ENCODE data around the gene CMTM7.
"Not testable (repeated sequence)": the region's sequence is repeated elsewhere in the genome, so short reads cannot be mapped to it uniquely, and the experiment has no call there.

Gene CMTM7

GRCh38 chr3:32455609-32456428 is 64.2 kb downstream of the CMTM7 start:
- peak; percentile 40 for FAIRE-seq
- no peak for DNase-seq (ENCODE audit: insufficient read length, low spot score)

- no peak for DNase-seq (ENCODE audit: insufficient read length, low spot score)
- no peak for FAIRE-seq
Measured at GRCh38 chr3:32456429-32457130, 64.9 kb downstream of the CMTM7 start.

GRCh38 chr3:32457971-32458471 is 66.4 kb downstream of the CMTM7 start:
- no peak for DNase-seq (ENCODE audit: insufficient read length, low spot score)
- FAIRE-seq = peak; percentile 75

- no peak for FAIRE-seq
Measured at GRCh38 chr3:32459450-32459849, 67.8 kb downstream of the CMTM7 start.

GRCh38 chr3:32460031-32460749 is 68.5 kb downstream of the CMTM7 start:
- FAIRE-seq (peak; percentile 78), DNase-seq (ENCODE audit: insufficient read length, low spot score) (peak; percentile 47)

More at GRCh38 chr3:32459450-32459849, 67.8 kb downstream of the CMTM7 start:
- DNase-seq (ENCODE audit: insufficient read length, low spot score) = no peak

- not testable (repeated sequence) for FAIRE-seq
Measured at GRCh38 chr3:32460817-32461496, 69.3 kb downstream of the CMTM7 start.

GRCh38 chr3:32462191-32462986 is 70.7 kb downstream of the CMTM7 start:
- not testable (repeated sequence) for DNase-seq (ENCODE audit: insufficient read length, low spot score); FAIRE-seq

More at GRCh38 chr3:32460817-32461496, 69.3 kb downstream of the CMTM7 start:
- not testable (repeated sequence) for DNase-seq (ENCODE audit: insufficient read length, low spot score)

- DNase-seq (ENCODE audit: insufficient read length, low spot score) = not testable (repeated sequence)
Measured at GRCh38 chr3:32463415-32463814, 71.8 kb downstream of the CMTM7 start.

GRCh38 chr3:32464726-32465125 is 73.1 kb downstream of the CMTM7 start:
- not testable (repeated sequence) for DNase-seq (ENCODE audit: insufficient read length, low spot score); FAIRE-seq

More at GRCh38 chr3:32463415-32463814, 71.8 kb downstream of the CMTM7 start:
- not testable (repeated sequence) for FAIRE-seq

- FAIRE-seq; DNase-seq (ENCODE audit: insufficient read length, low spot score): not testable (repeated sequence)
Measured at GRCh38 chr3:32466808-32467207, 75.2 kb downstream of the CMTM7 start.

GRCh38 chr3:32467333-32468070 is 75.8 kb downstream of the CMTM7 start:
- DNase-seq (ENCODE audit: insufficient read length, low spot score) = peak; percentile 69
- peak; percentile 61 for FAIRE-seq

- no peak for DNase-seq (ENCODE audit: insufficient read length, low spot score)
- no peak for FAIRE-seq
Measured at GRCh38 chr3:32469151-32469874, 77.7 kb downstream of the CMTM7 start.

GRCh38 chr3:32470362-32470761 is 78.7 kb downstream of the CMTM7 start:
- no peak for FAIRE-seq
- no peak for DNase-seq (ENCODE audit: insufficient read length, low spot score)

GRCh38 chr3:32471246-32471645 is 79.6 kb downstream of the CMTM7 start:
- no peak for DNase-seq (ENCODE audit: insufficient read length, low spot score)
- no peak for FAIRE-seq

GRCh38 chr3:32472151-32472550 is 80.5 kb downstream of the CMTM7 start:
- FAIRE-seq; DNase-seq (ENCODE audit: insufficient read length, low spot score): not testable (repeated sequence)

GRCh38 chr3:32474201-32474600 is 82.5 kb downstream of the CMTM7 start:
- FAIRE-seq (no peak), DNase-seq (ENCODE audit: insufficient read length, low spot score) (no peak)

GRCh38 chr3:32480604-32481003 is 89.0 kb downstream of the CMTM7 start:
- DNase-seq (ENCODE audit: insufficient read length, low spot score) (no peak), FAIRE-seq (peak; percentile 52)

All from GM19239 (cell line).